Colonic mucosa (tissue), 4 donors: ENCODE results near the gene OR4M1. TPM values are rescaled to one million over a fixed set of nuclear protein-coding genes. Genes with fewer than 3 reads are reported as not detected.
"Not testable (repeated sequence)": the region's sequence is repeated elsewhere in the genome, so short reads cannot be mapped to it uniquely, and the experiment has no call there.

Experiments used
- DNase-seq: peaks from one replicate; pipeline ENCODE4 v3.0.0-alpha.2; 2020
- H3K27ac ChIP-seq: fragments of 200-600 bp; one replicate; pipeline ENCODE4 v1.8.0; 2021
- H3K27me3 ChIP-seq: fragments of 200-600 bp; one replicate; pipeline ENCODE4 v1.8.0; 2021
- H3K36me3 ChIP-seq: fragments of 200-600 bp; one replicate; pipeline ENCODE4 v1.8.0; 2021
- H3K4me1 ChIP-seq: fragments of 200-600 bp; one replicate; pipeline ENCODE4 v1.8.0; 2021; ENCODE audit warnings: mild to moderate bottlenecking
- H3K4me3 ChIP-seq: fragments of 200-600 bp; one replicate; pipeline ENCODE4 v1.8.0; 2021
- H3K9ac ChIP-seq, 2 donors: one replicate each; pipeline ENCODE4 v1.7.0; 2013; ENCODE audit warnings: control low read depth in 2 of 2, low read depth in 2 of 2, low read length in 2 of 2
- H3K9me3 ChIP-seq: fragments of 200-600 bp; one replicate; pipeline ENCODE4 v1.8.0; 2021
- CTCF ChIP-seq: fragments of 200-600 bp; IDR thresholded peaks from one replicate; pipeline ENCODE4 v1.8.0; 2022; ENCODE audit warnings: antibody characterized with exemption, mild to moderate bottlenecking
- intact Hi-C: fragments of 100-400 bp; cut with DNase I; formaldehyde crosslinking; loops from one replicate; pipeline ENCODE4 v1.14.1; 2022
- total RNA-seq, 2 donors: library from RNA; stranded (reverse); fragmentation: NEBNext Ultra II Directional in 1 of 2; extraction: Animal tissue kit (Norgen Biotek cat#: 25700) in 1 of 2; gene quantifications; one replicate each; pipeline ENCODE4 v1.2.1, GENCODE V29; 2021
- donor health status: healthy.
- donor health status: DM: no; HTN: no; CAD: no.
- donor health status: DM: no; HTN: no; CAD: no.

OR4M1 gene
- total RNA-seq, 2 donors from 2014 or later: not detected

- H3K9ac ChIP-seq: no peak overlapping the region
- no peak for TF ChIP-seq CTCF
- DNase-seq: no peak
- H3K36me3 ChIP-seq: no peaks in the 10 kb centered on the region
- H3K4me1 ChIP-seq: no peaks in the 10 kb centered on the region
- H3K27ac ChIP-seq: no peak overlapping the region
- no peaks in the 10 kb centered on the region for H3K9me3 ChIP-seq
- intact Hi-C loops: no loop called here
- no peak overlapping the region for H3K4me3 ChIP-seq
- H3K27me3 ChIP-seq: no peaks in the 10 kb centered on the region
These were observed 50.5 kb downstream of the OR4M1 start for GRCh38 chr14:19823765-19824164.

GRCh38 chr14:19827626-19828244, 54.4 kb downstream of the OR4M1 start:
- DNase-seq, H3K9me3 ChIP-seq, H3K27me3 ChIP-seq, intact Hi-C loops, H3K4me3 ChIP-seq, H3K4me1 ChIP-seq, H3K27ac ChIP-seq, H3K36me3 ChIP-seq, H3K9ac ChIP-seq: not testable (repeated sequence)

- Histone ChIP-seq H3K9ac (no peak overlapping the region), H3K4me3 (no peak overlapping the region), H3K36me3 (no peaks in the 10 kb centered on the region), H3K9me3 (no peaks in the 10 kb centered on the region), H3K27me3 (no peaks in the 10 kb centered on the region), H3K4me1 (no peaks in the 10 kb centered on the region), H3K27ac (no peak overlapping the region)
- DNase-seq: no peak
- no peak for TF ChIP-seq CTCF
- intact Hi-C loops: no loop called here
These were observed 55.0 kb downstream of the OR4M1 start for GRCh38 chr14:19828314-19828713.

Other genes with a start within 250 kb of the OR4M1 start
- not detected for gene OR11H2, start 59.6 kb upstream of the OR4M1 start, total RNA-seq
- gene OR4Q3, start 29.9 kb upstream of the OR4M1 start, total RNA-seq: not detected
- gene OR4N2, start 30.3 kb downstream of the OR4M1 start, total RNA-seq: not detected
- gene OR4K2, start 101.6 kb downstream of the OR4M1 start, total RNA-seq: not detected
- not detected for gene OR4K5, start 147.1 kb downstream of the OR4M1 start, total RNA-seq
- not detected for gene OR4K1, start 157.4 kb downstream of the OR4M1 start, total RNA-seq
- gene OR4K15, start 202.1 kb downstream of the OR4M1 start, total RNA-seq: not detected
- not detected for gene OR4Q2, start 228.7 kb downstream of the OR4M1 start, total RNA-seq
- gene OR4K14, start 245.8 kb downstream of the OR4M1 start, total RNA-seq: not detected